ENCODE measurements around the gene PANK4.

- TF ChIP-seq EZH2phosphoT487 (IDR thresholded peaks at IDR 0.05; ENCODE audit: low read length) (no peak), EZH2 (optimal IDR thresholded peaks at IDR 0.05; ENCODE audit: low read depth, low read length) (no peak)
- TF ChIP-seq, protein P1, sequence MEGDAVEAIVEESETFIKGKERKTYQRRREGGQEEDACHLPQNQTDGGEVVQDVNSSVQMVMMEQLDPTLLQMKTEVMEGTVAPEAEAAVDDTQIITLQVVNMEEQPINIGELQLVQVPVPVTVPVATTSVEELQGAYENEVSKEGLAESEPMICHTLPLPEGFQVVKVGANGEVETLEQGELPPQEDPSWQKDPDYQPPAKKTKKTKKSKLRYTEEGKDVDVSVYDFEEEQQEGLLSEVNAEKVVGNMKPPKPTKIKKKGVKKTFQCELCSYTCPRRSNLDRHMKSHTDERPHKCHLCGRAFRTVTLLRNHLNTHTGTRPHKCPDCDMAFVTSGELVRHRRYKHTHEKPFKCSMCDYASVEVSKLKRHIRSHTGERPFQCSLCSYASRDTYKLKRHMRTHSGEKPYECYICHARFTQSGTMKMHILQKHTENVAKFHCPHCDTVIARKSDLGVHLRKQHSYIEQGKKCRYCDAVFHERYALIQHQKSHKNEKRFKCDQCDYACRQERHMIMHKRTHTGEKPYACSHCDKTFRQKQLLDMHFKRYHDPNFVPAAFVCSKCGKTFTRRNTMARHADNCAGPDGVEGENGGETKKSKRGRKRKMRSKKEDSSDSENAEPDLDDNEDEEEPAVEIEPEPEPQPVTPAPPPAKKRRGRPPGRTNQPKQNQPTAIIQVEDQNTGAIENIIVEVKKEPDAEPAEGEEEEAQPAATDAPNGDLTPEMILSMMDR (IDR thresholded peaks at IDR 0.05; ENCODE audit: low read length), result no peak
Measured at GRCh38 chr1:2528611-2528965, 2.2 kb upstream of the PANK4 start.

Measured in MM.1S (cell line).